BLaER1 (cell line): Measurements from ENCODE around the gene EIF4G3.
"Not testable (repeated sequence)": the region's sequence is repeated elsewhere in the genome, so short reads cannot be mapped to it uniquely, and the experiment has no call there.

Experiments
- H3K27ac ChIP-seq: shearing (Covaris generic); formaldehyde crosslinking; 2 replicates; pipeline ENCODE4 v1.8.1; 2022
- H3K27me3 ChIP-seq: shearing (Covaris generic); formaldehyde crosslinking; 2 replicates; pipeline ENCODE4 v1.8.1; 2022
- H3K36me3 ChIP-seq: shearing (Covaris generic); formaldehyde crosslinking; 2 replicates; pipeline ENCODE4 v1.8.1; 2022
- H3K4me1 ChIP-seq: shearing (Covaris generic); formaldehyde crosslinking; 2 replicates; pipeline ENCODE4 v1.8.1; 2022
- H3K4me2 ChIP-seq: shearing (Covaris generic); formaldehyde crosslinking; 2 replicates; pipeline ENCODE4 v1.8.1; 2022
- H3K4me3 ChIP-seq: shearing (Covaris generic); formaldehyde crosslinking; 2 replicates; pipeline ENCODE4 v1.8.1; 2022
- H3K9ac ChIP-seq: shearing (Covaris generic); formaldehyde crosslinking; 2 replicates; pipeline ENCODE4 v1.8.1; 2022
- H3K9me3 ChIP-seq: shearing (Covaris generic); formaldehyde crosslinking; 2 replicates; pipeline ENCODE4 v1.8.1; 2022
- H4K20me1 ChIP-seq: shearing (Covaris generic); formaldehyde crosslinking; 2 replicates; pipeline ENCODE4 v1.8.1; 2022
- Cebpa-rat ChIP-seq: shearing (Covaris generic); IDR thresholded peaks from 2 replicates; pipeline ENCODE4 v1.8.1; 2022

Gene EIF4G3

GRCh38 chr1:21205416-21205815 is 28.7 kb upstream of the EIF4G3 start:
- H3K4me3 ChIP-seq: no peak overlapping the region
- no peaks in the 10 kb centered on the region for H3K9me3 ChIP-seq
- no peaks in the 10 kb centered on the region for H3K4me1 ChIP-seq
- no peak for TF ChIP-seq Cebpa-rat
- no peak overlapping the region for H3K4me2 ChIP-seq
- no peak overlapping the region for H3K9ac ChIP-seq
- no peak overlapping the region for H3K27ac ChIP-seq
- no peaks in the 10 kb centered on the region for H3K36me3 ChIP-seq
- H4K20me1 ChIP-seq: no peaks in the 10 kb centered on the region
- no peaks in the 10 kb centered on the region for H3K27me3 ChIP-seq

- TF ChIP-seq Cebpa-rat: no peak
- no peak overlapping the region for H3K9ac ChIP-seq
- H4K20me1 ChIP-seq: no peaks in the 10 kb centered on the region
- H3K4me3 ChIP-seq: no peak overlapping the region
- no peak overlapping the region for H3K4me2 ChIP-seq
- H3K4me1 ChIP-seq: no peaks in the 10 kb centered on the region
- no peak overlapping the region for H3K27ac ChIP-seq
- H3K36me3 ChIP-seq: no peaks in the 10 kb centered on the region
- H3K9me3 ChIP-seq: no peaks in the 10 kb centered on the region
- no peaks in the 10 kb centered on the region for H3K27me3 ChIP-seq
These were observed 25.0 kb upstream of the EIF4G3 start for GRCh38 chr1:21201650-21202049.

GRCh38 chr1:21201238-21201637 is 24.5 kb upstream of the EIF4G3 start:
- H3K9ac ChIP-seq, H4K20me1 ChIP-seq, H3K27ac ChIP-seq, H3K4me2 ChIP-seq, H3K27me3 ChIP-seq, H3K9me3 ChIP-seq, H3K4me1 ChIP-seq, H3K4me3 ChIP-seq, H3K36me3 ChIP-seq: not testable (repeated sequence)

- no peak for TF ChIP-seq Cebpa-rat
- Histone ChIP-seq H3K36me3 (no peaks in the 10 kb centered on the region), H4K20me1 (no peaks in the 10 kb centered on the region), H3K9ac (no peak overlapping the region), H3K9me3 (no peaks in the 10 kb centered on the region), H3K4me2 (no peak overlapping the region), H3K27ac (no peak overlapping the region), H3K4me1 (no peaks in the 10 kb centered on the region), H3K27me3 (no peaks in the 10 kb centered on the region), H3K4me3 (no peak overlapping the region)
These were observed 24.1 kb upstream of the EIF4G3 start for GRCh38 chr1:21200767-21201166.

- TF ChIP-seq Cebpa-rat: no peak
- no peaks in the 10 kb centered on the region for H3K9me3 ChIP-seq
- H3K4me1 ChIP-seq: no peaks in the 10 kb centered on the region
- H3K4me2 ChIP-seq: no peak overlapping the region
- no peak overlapping the region for H3K4me3 ChIP-seq
- H4K20me1 ChIP-seq: no peaks in the 10 kb centered on the region
- no peak overlapping the region for H3K27ac ChIP-seq
- no peaks in the 10 kb centered on the region for H3K27me3 ChIP-seq
- no peak overlapping the region for H3K9ac ChIP-seq
- H3K36me3 ChIP-seq: no peaks in the 10 kb centered on the region
These were observed 22.2 kb upstream of the EIF4G3 start for GRCh38 chr1:21198929-21199328.

GRCh38 chr1:21192871-21193270 is 16.2 kb upstream of the EIF4G3 start:
- Histone ChIP-seq H3K4me3 (no peak overlapping the region), H3K4me1 (0 out of 2 replicates have a peak, but pooled peaks cover 6% of the 10 kb centered on the region), H3K27me3 (no peaks in the 10 kb centered on the region), H3K4me2 (no peak overlapping the region), H3K36me3 (no peaks in the 10 kb centered on the region), H4K20me1 (no peaks in the 10 kb centered on the region), H3K27ac (no peak overlapping the region), H3K9ac (no peak overlapping the region; the same call in 1 of the 2 replicates), H3K9me3 (no peaks in the 10 kb centered on the region)
- no peak for TF ChIP-seq Cebpa-rat

GRCh38 chr1:21192284-21192683 is 15.6 kb upstream of the EIF4G3 start:
- Histone ChIP-seq H3K4me3 (no peak overlapping the region), H3K27me3 (no peaks in the 10 kb centered on the region), H4K20me1 (no peaks in the 10 kb centered on the region), H3K36me3 (no peaks in the 10 kb centered on the region), H3K4me2 (no peak overlapping the region), H3K9me3 (no peaks in the 10 kb centered on the region), H3K4me1 (0 out of 2 replicates have a peak, but pooled peaks cover 6% of the 10 kb centered on the region), H3K27ac (no peak overlapping the region), H3K9ac (no peak overlapping the region; the same call in 1 of the 2 replicates)
- TF ChIP-seq Cebpa-rat: no peak

- not testable (repeated sequence) for H3K4me1 ChIP-seq, H3K27me3 ChIP-seq, H3K27ac ChIP-seq, H3K4me3 ChIP-seq, H3K9ac ChIP-seq, H3K36me3 ChIP-seq, H3K4me2 ChIP-seq, H3K9me3 ChIP-seq, H4K20me1 ChIP-seq
These were observed 14.1 kb upstream of the EIF4G3 start for GRCh38 chr1:21190771-21191170.

- H3K27me3 ChIP-seq: no peaks in the 10 kb centered on the region
- TF ChIP-seq Cebpa-rat: no peak
- no peak overlapping the region for H3K4me2 ChIP-seq
- H4K20me1 ChIP-seq: no peaks in the 10 kb centered on the region
- peaks cover 4% of the 10 kb centered on the region; the same call in 1 of the 2 replicates for H3K9me3 ChIP-seq
- no peak overlapping the region for H3K9ac ChIP-seq
- 0 out of 2 replicates have a peak, but pooled peaks cover 6% of the 10 kb centered on the region for H3K4me1 ChIP-seq
- H3K27ac ChIP-seq: no peak overlapping the region
- H3K36me3 ChIP-seq: no peaks in the 10 kb centered on the region
- no peak overlapping the region for H3K4me3 ChIP-seq
These were observed 13.3 kb upstream of the EIF4G3 start for GRCh38 chr1:21189906-21190500.

GRCh38 chr1:21189421-21189820 is 12.7 kb upstream of the EIF4G3 start:
- Histone ChIP-seq H3K36me3 (no peaks in the 10 kb centered on the region), H3K9me3 (peaks cover 4% of the 10 kb centered on the region; the same call in 1 of the 2 replicates), H3K27ac (no peak overlapping the region), H4K20me1 (no peaks in the 10 kb centered on the region), H3K4me2 (no peak overlapping the region), H3K4me1 (peaks cover 11% of the 10 kb centered on the region), H3K4me3 (no peak overlapping the region), H3K9ac (no peak overlapping the region), H3K27me3 (no peaks in the 10 kb centered on the region)
- no peak for TF ChIP-seq Cebpa-rat

- Histone ChIP-seq H3K27me3 (no peaks in the 10 kb centered on the region), H4K20me1 (no peaks in the 10 kb centered on the region), H3K9ac (no peak overlapping the region), H3K9me3 (peaks cover 4% of the 10 kb centered on the region; the same call in 1 of the 2 replicates), H3K4me3 (no peak overlapping the region), H3K4me1 (peaks cover 23% of the 10 kb centered on the region), H3K4me2 (no peak overlapping the region), H3K27ac (no peak overlapping the region), H3K36me3 (no peaks in the 10 kb centered on the region)
- no peak for TF ChIP-seq Cebpa-rat
These were observed 11.5 kb upstream of the EIF4G3 start for GRCh38 chr1:21188235-21188634.
